Liver (tissue), 9 donors: Measurements from ENCODE around the gene FUNDC2. TPM values are rescaled to one million over a fixed set of nuclear protein-coding genes. Genes with fewer than 3 reads are reported as not detected.

Source experiments
- DNase-seq: peaks from one replicate; pipeline ENCODE4 v3.0.0-alpha.2; 2017; ENCODE audit warnings: low spot score
- H3K27ac ChIP-seq, 2 donors: one replicate each; pipeline ENCODE4 v1.7.0; 2013; ENCODE audit warnings: inconsistent platforms in 2 of 2, low read length in 2 of 2, control low read depth in 1 of 2, low read depth in 1 of 2, mild to moderate bottlenecking in 1 of 2
- H3K27me3 ChIP-seq, 4 donors: one replicate each; pipeline versions ENCODE4 v1.6.1 to v1.7.0; 2013; ENCODE audit warnings: low read length in 3 of 4, inconsistent platforms in 1 of 4, mild to moderate bottlenecking in 1 of 4, moderate library complexity in 1 of 4; ENCODE audit not compliant: control insufficient read depth in 4 of 4, insufficient read depth in 4 of 4
- H3K36me3 ChIP-seq, 4 donors: one replicate each; pipeline versions ENCODE4 v1.6.1 to v1.7.0; 2013; ENCODE audit warnings: low read length in 3 of 4, mild to moderate bottlenecking in 3 of 4, low read depth in 1 of 4, moderate library complexity in 1 of 4; ENCODE audit not compliant: control insufficient read depth in 4 of 4, insufficient read depth in 3 of 4
- H3K4me1 ChIP-seq, 4 donors: one replicate each; pipeline versions ENCODE4 v1.6.1 to v1.7.0; 2013; ENCODE audit warnings: low read length in 3 of 4, mild to moderate bottlenecking in 3 of 4, moderate library complexity in 1 of 4; ENCODE audit not compliant: control insufficient read depth in 4 of 4, insufficient read depth in 4 of 4
- H3K4me3 ChIP-seq, 3 donors: one replicate each; pipeline versions ENCODE4 v1.6.1 to v1.7.0; 2013; ENCODE audit warnings: low read length in 3 of 3, control low read depth in 1 of 3, low read depth in 1 of 3, mild to moderate bottlenecking in 1 of 3
- H3K9ac ChIP-seq, 2 donors: one replicate each; pipeline ENCODE4 v1.7.0; 2013; ENCODE audit warnings: low read length in 2 of 2, mild to moderate bottlenecking in 2 of 2, moderate library complexity in 2 of 2, control low read depth in 1 of 2, low read depth in 1 of 2
- H3K9me3 ChIP-seq, 4 donors: one replicate each; pipeline versions ENCODE4 v1.6.1 to v1.7.0; 2013; ENCODE audit warnings: low read length in 3 of 4; ENCODE audit not compliant: control insufficient read depth in 4 of 4
- CTCF ChIP-seq: fragments of 150-350 bp; IDR thresholded peaks from 2 replicates; pipeline ENCODE4 v1.5.1; 2017; ENCODE audit warnings: improper control_type of control experiment, low read depth, low read length; ENCODE audit not compliant: missing input control
- EGR1 ChIP-seq, 2 donors: IDR thresholded peaks; 2 replicates each; pipeline ENCODE4 v1.6.1; 2016 to 2018; ENCODE audit warnings: antibody characterized with exemption in 2 of 2, low read depth in 2 of 2
- GABPA ChIP-seq, 2 donors: IDR thresholded peaks in 1 of 2; conservative IDR thresholded peaks in 1 of 2; 2 replicates each; pipeline ENCODE4 v1.6.1; 2016; ENCODE audit warnings: antibody characterized with exemption in 2 of 2, mild to moderate bottlenecking in 1 of 2, moderate library complexity in 1 of 2
- HNF4G ChIP-seq: IDR thresholded peaks from 2 replicates; pipeline ENCODE4 v1.6.1; 2016; ENCODE audit warnings: antibody characterized with exemption
- MAX ChIP-seq: IDR thresholded peaks from 2 replicates; pipeline ENCODE4 v1.6.1; 2016; ENCODE audit warnings: antibody characterized with exemption
- NR2F2 ChIP-seq: IDR thresholded peaks from 2 replicates; pipeline ENCODE4 v1.6.1; 2016; ENCODE audit warnings: antibody characterized with exemption
- REST ChIP-seq: IDR thresholded peaks from 2 replicates; pipeline ENCODE4 v1.6.1; 2016; ENCODE audit warnings: antibody characterized with exemption, mild to moderate bottlenecking
- SP1 ChIP-seq: IDR thresholded peaks from 2 replicates; pipeline ENCODE4 v1.6.1; 2018; ENCODE audit warnings: antibody characterized with exemption, mild to moderate bottlenecking
- TAF1 ChIP-seq: conservative IDR thresholded peaks from 2 replicates; pipeline ENCODE4 v1.6.1; 2016; ENCODE audit warnings: antibody characterized with exemption, mild to moderate bottlenecking
- YY1 ChIP-seq: IDR thresholded peaks from 2 replicates; pipeline ENCODE4 v1.6.1; 2016; ENCODE audit warnings: antibody characterized with exemption, mild to moderate bottlenecking
- ZBTB33 ChIP-seq: IDR thresholded peaks from 2 replicates; pipeline ENCODE4 v1.6.1; 2016; ENCODE audit warnings: antibody characterized with exemption
- WGBS: extraction: QIAGEN DNeasy Blood & Tissue Kit; methylation state at CpG from one replicate; pipeline ENCODE4 v1.1.7; 2013; 5-methylcytosine and 5-hydroxymethylcytosine counted together
- polyA plus RNA-seq, 2 donors: library from polyadenylated mRNA; stranded (reverse) in 1 of 2; unstranded in 1 of 2; fragments of 200-250 nt in 1 of 2; fragments of >200 nt in 1 of 2; fragmentation: Nextera tagmentation in 1 of 2; extraction: Ambion mirVana in 1 of 2; gene quantifications; one replicate each; pipeline versions ENCODE4 v1.2.1 to v1.2.3, GENCODE V29; 2013 to 2015
- total RNA-seq, 2 donors: library from RNA; depleted of rRNA; stranded (reverse); fragments of >200 nt; gene quantifications; one replicate each; pipeline ENCODE4 v1.2.3, GENCODE V29; 2014
- donor health status: healthy.
- donor health status: healthy.
- donor health status: healthy.
- donor health status: healthy.
- donor health status: healthy.

FUNDC2 gene
- total and polyA plus RNA-seq, 4 donors: 19.4 to 79.8 (median 40.8) TPM

- TF ChIP-seq REST (no peak), HNF4G (no peak), GABPA (IDR thresholded peaks at IDR 0.05 in 1 of 2, conservative IDR thresholded peaks at IDR 0.05 in 1 of 2) (no peak)
These were observed 67.9 kb downstream of the FUNDC2 start (continued) for GRCh38 chrX:155094468-155095061.

- Histone ChIP-seq H3K9ac (no peak overlapping the region), H3K36me3 (no peaks in the 10 kb centered on the region), H3K4me1 (no peaks in the 10 kb centered on the region), H3K4me3 (no peak overlapping the region), H3K27me3 (no peaks in the 10 kb centered on the region), H3K27ac (no peak overlapping the region), H3K9me3 (no peaks in the 10 kb centered on the region)
- WGBS: 99% methylated on average over 2 of the region's 2 CpGs
- no peak for TF ChIP-seq MAX
- no peak for TF ChIP-seq ZBTB33
- TF ChIP-seq YY1: no peak
- no peak for TF ChIP-seq EGR1 (IDR thresholded peaks at IDR 0.05; ENCODE audit: low read depth in 2 of 2)
- no peak for TF ChIP-seq SP1
- no peak for TF ChIP-seq TAF1
- no peak for TF ChIP-seq CTCF
- TF ChIP-seq REST: no peak
- no peak for TF ChIP-seq NR2F2
- DNase-seq: no peak
These were observed 79.3 kb downstream of the FUNDC2 start for GRCh38 chrX:155105919-155106318.
